Suppressor macrophage treated with lipopolysaccharide for 4 hours (primary cell): ENCODE measurements around the gene AUH.
A peak's percentile ranks its signal among the peaks of the same experiment; 100 is the strongest.
"Not testable (repeated sequence)": the region's sequence is repeated elsewhere in the genome, so short reads cannot be mapped to it uniquely, and the experiment has no call there.

Source experiments
- DNase-seq: peaks from one replicate; pipeline ENCODE4 v3.0.0-alpha.2; 2020

The AUH gene

DNA sequence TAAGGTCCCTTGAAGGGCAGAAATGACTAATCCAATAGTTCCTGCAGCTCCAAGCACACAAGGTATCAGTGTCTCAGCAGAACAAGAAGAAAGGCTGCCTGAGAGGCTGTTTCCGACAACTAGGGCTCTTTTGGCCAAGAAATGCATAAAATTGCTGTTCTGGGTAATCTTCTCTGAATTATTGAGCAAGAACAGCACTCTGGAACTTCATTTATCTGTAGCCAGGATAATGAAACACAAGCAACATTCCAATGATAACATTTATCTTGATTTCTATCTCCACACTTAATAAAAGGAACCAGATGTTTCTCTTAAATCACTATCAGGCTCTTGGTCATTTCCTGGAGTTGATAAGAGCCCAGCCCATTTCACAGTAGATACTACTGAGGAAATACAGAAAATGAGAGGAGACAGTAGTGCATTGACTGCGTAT is 17.0 kb upstream of the AUH start:
- no peak for DNase-seq

DNA sequence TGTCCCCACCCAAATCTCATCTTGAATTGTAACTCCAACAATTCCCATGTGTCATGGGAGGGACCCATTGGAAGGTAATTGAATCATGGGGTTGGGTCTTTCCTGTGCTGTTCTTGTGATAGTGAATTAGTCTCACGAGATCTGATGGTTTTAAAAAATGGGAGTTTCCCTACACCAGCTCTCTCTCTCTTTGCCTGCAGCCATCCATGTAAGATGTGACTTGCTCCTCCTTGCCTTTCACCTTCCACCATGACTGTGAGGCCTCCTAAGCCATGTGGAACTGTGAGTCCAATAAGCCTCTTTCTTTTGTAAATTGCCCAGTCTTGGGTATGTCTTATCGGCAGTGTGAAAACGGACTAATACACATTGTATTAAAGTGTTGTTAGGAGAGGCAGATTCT is 16.3 kb upstream of the AUH start:
- DNase-seq = not testable (repeated sequence)

DNA sequence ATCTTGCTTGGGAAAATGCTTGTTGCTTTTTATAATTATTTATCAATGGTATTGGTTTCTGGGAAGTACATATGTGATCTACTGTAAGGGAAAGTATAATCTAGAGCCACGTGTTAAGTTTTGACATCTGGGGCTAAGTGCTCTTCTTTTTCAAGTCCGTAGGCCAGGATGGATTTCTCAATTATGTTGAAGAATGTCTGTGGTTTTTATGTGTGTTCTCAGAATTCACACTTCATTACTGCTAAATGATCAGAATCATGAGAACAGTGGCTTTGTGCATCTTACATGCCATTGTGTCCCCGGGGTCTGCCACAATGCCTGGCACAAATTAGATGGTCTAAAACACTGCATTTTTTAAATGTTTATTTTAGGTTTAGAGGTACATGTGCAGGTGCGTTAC is 14.5 kb upstream of the AUH start:
- DNase-seq = no peak

DNA sequence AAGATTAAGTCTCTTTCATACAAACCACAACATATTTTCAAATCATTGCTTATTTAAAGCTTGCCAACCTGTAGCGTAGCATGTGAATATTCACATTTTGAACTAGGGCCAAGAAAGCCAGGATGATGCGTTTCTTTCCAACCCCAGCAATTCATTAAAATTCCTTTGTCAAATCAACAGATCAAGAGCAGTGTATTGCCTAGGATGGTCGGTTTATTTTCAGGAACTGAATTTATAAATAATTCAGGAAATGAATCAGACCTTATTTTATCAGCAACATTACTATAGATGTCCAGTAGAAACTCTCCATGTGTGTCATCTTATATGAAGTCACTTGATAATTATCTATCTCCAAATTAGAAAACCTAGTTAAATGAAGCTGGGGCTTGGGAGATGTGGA is 13.2 kb upstream of the AUH start:
- DNase-seq = peak; percentile 20

DNA sequence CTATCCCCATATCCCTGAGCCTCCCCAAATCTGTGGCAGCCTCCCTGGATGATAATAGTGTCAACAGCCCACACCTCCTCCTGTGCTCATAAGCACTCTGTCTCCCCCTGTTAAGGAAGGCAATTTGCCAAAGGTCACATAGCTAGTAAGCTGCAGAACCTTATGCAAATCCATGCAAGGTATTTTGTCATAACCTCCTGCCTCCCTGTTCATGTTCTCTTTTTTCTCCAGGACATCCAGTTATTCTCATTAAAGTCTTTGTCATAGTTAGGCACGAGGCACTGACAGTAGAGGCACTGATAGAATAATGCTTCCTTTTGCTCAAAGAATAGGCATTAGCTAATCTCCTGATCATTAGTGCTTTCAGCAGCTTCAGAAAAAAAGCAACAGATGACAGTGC is 10.2 kb upstream of the AUH start:
- DNase-seq = peak; percentile 48

DNA sequence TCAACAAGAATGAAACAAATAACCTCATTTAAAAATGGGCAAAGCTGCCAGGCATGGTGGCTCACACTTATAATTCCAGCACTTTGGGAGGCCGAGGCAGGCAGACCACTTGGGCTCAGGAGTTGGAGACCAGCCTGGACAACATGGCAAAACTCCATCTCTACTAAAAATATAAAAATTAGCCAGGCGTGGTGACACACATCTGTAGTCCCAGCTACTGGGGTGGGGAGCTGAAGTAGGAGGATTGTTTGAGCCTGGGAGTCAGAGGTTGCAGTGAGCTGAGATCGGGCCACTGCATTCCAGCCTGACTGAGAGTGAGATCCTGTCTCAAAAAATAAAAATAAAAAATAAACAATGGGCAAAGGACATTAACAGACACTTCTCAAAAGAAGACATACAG is 8.3 kb upstream of the AUH start:
- not testable (repeated sequence) for DNase-seq

DNA sequence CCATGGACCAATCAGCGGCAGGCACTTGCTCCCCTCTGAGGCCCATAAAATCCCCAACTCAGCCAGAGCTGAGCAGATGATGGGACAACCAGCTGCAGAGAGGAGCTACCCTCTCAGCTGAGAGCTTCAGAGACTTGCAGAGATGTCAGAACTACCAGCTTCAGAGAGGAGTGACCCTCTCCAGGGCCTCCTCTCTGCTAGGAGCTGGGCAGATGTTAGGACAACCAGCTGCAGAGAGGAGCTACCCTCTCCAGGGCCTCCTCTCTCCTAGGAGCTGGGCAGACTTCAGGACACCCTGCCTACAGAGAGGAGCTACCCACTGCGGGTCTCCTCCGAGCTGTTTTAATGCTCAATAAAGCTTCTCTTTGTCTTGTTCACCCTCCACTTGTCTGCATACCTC is 3.0 kb upstream of the AUH start:
- no peak for DNase-seq

DNA sequence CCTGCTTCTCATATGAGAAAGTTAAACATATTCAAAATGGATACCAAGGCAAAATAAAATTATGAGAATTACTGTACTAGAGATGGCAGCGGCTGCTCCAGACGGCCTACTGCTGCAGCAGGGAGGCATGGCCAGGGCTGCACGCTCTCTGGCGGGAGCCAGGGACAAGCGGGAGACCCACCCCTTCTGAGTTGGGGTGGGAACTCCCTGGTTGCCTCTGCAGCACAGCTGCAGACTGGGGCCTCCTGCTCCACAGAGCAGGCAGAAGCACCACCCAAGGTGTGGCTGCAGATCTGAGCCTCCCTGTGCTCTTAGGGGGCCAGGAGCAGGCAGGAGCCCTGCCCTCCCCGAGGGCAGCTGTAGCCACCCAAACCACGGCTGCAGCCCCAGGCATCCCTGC is 2.3 kb upstream of the AUH start:
- no peak for DNase-seq

DNA sequence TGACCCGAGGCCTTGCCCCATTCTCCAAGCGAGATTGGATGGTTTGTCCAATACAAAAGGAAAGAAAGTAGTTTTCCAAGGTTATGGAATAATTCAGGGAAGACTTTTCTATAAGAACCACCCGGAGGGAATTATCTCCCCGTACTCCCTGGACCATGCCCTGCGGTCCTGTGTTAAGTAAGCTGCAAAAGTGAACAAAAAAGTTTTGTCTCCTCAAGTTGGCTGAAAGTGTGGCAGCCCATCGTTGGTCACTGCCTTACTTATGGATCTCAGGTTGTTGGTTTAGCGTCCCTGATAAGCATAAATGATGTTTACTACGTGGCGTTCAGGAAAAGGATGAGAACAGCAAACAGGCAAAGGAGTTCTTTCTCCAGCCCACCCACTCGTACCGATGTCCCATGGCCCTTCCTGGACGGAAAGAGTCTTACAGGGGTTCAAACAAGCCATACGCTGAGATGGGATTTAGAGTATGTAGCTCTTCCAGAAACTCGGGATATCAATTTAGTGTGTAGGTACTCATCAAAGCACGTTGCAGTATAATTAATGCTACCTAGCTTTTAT is 413 bp upstream of the AUH start:
- DNase-seq = no peak

DNA sequence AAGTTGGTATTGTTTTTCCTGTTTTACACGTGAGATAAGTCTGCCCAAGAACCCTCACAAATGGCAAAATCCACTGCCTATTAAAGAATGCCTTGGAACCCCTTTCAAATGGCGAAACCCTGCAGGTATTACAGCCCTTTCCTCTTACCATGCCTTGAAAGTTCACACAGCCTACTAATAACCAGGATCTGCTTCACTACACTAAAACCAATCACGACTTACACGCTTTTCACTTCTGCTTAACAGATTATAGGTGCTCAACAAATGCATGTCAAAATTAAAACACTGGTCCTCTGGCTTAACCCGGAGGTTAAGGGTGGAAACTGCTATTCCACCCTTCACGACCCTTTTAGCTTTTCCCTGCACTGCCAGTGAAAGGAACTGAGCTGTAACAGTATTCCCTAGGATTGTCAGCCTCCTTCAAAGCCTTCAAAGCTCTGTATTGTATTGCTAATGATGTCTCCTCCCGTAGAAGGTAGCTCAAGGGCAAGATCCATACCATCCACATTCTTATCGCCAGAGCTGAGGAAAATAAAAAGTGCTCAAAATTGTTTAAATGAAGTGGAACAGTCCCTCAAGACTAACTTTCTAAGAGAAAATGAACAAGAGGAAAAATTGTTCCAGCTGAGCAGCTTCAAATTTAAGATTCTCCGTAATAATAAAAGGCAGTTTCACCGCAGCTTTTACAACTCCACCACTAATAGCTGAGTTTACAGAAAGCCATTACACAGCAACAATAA is 997 bp downstream of the AUH start:
- DNase-seq = no peak

DNA sequence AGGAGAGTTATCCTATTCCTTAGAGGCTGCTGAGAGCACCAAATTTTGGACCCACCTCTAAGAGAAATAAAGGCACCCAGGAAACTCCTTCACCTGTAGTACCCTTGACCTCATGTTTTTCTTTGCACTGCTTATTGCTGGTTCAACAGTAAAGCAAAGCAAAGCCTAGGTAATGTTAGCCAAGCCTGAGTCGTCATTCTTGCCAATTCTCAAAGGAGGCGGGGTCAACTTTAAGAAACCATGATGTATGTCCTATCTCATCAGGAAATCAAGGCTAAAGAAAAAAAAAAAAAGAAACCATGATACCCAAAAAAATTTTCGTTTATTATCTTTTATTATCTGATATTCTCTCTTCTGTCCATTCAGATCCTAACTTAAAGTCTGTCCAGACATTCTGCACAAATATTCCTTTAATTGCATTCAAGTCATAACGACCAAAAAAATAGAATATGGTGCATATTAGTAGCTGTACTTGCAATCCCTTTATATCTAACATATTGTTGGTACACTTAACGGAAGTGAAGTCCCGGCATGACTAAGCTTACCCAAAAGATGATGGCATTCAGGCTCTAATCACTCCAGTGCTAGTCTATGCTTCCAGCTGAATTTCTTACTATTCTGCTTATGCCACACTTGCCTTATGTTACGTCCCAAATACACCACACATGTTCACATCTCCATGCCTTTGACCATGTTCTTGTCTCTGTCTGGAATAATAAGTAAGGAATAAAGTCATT is 1.8 kb downstream of the AUH start:
- no peak for DNase-seq

DNA sequence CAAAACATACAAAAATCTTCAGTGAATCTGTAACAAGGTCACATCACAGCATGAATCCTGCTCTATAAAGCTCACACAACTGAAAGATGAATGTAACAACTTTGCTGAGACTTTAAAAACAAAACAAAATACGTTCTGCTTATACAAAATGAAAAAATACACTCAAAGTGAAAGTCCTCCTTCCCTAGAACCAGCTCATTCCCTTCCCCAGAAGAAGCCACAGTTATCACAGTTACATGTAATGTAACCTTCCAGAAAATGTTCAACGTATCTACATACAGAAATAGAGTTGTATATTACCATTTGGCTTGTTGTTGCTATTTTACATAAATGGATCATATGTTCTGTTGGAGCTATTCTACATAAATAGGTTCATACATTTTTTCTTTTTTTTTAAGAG is 2.6 kb downstream of the AUH start:
- DNase-seq = no peak

DNA sequence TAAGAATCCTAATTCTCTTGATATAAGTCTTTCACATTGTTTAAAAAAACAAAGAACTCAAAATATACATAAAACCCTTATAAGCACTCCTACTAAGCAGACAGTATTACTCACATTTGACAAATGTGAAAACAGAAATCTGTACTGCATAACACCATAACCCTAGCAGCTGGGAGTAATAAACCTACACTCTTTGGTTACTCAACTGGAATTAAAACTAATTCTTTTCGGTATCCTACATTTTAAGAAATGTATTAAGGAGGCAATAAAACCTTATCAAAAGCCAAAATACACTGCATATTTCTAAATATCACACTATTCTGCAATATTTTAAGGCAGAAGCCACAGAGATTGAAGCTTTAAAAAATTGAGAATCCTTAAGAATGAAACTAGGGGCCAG is 6.8 kb downstream of the AUH start:
- DNase-seq = no peak

DNA sequence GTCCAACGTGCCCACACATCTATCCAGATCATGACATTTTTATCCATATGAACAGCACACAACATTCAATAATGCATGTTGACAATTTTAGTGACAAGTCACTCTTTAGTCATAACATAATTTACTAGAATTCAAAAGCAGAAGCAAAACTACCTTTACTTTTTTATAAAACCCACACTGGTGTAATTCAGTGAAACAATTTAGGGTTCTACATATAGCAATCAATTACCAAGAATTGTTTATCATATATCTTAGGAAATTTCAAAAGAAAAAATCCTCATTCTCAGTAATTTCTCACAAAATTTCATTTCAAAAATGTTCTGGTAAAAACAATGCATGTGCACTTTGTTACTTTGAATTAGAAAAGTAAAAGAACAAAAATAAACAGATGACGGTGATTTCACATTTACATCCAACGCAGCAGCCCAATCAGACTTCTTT is 12.6 kb downstream of the AUH start:
- DNase-seq = no peak

DNA sequence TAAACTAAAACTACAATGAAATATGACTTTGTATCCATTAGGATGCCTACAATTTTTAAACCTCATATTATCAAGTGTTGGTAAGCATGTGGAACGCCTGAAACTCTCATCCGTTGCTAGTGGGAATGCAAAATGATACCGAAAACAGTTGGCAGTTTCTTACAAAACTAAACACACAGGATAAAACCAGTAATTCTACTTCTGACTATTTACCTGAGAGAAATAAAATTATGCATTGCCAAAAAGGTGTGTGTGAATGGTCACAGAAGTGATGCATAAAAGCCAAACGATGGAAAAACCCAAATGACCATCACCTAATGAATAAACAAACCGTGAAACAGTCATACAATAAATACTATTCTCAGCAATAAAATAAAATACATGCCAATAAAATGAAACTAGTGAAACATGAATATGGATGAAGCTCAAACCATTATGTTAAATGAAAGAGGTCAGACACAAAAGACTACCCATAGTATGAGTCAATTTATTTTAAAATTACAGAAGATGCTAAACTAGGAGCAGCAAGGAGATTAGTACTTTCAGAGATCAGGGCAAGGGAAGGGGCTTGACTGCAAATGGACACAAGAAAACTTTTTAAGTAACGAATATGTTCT is 13.4 kb downstream of the AUH start:
- DNase-seq = no peak

DNA sequence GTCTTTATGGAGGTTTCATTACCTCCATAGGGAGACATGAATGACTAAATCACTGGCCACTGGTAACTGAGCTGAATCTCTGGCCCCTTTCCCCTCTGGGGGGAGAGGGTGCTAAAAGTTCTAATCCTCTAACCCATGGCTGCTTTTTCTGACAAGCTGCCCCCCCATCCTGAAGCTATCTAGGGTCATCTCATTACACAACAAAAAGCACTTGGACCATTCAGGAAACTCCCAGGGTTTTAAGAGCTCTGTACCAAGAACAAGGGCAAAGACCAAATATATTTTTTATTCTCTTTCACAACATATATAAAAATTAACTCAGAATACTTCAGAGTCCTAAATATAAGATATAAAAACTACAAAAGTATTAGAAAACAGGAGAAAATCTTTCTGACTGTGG is 14.3 kb downstream of the AUH start:
- DNase-seq = no peak

DNA sequence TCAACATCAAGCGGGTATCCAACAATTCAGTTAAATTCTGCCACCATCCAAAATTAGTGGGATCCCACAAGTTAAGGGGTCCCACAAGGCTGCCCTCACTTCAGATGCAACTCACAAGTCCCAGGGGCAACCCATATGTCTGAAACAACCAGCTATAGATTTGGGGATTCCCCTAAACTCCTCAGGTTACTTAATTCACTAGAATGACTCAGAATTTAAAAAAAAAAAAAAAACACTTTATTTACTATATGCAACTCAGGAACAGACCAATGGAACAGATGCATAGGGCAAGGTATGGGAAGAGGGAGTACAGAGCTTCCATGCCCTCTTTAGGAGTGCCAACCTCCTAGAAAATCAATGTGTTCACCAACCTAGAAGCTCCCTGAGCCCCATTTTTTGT is 15.1 kb downstream of the AUH start:
- peak; percentile 27 for DNase-seq

DNA sequence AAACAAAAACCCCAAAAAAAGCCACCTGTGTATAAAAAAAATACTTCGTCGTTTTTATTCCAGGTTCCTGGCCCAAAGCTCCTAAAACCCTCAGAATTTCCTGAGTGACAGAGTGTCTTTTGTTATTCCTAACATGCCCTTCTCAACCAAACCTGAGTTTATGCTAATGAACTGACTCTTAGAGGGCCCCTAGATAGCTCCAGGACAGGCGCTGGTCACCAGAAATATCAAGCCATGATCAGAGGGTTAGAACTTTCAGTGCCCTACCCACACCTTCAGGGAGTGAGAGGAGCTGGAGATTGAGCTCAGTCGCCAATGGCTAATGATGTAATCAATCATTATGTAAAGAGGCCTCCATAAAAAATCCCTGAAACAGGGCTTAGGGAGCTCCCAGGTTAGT is 15.7 kb downstream of the AUH start:
- no peak for DNase-seq

DNA sequence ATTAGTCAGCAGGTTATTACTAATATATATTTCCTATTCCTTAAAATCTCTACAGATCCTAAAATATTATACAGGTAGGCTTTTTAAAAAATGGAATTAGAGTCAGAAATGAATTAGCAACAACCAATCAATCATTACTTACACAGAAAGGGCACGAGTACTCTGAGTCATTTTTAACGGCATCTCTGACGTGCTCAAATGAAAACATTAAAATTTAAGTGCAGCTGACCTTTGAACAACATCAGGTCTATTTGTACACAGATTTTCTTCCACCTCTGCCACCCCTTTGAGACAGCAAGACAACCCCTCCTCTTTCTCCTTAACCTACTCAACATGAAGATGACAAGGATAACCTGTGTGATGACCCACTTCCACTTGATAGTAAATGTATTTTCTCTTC is 19.1 kb downstream of the AUH start:
- no peak for DNase-seq

DNA sequence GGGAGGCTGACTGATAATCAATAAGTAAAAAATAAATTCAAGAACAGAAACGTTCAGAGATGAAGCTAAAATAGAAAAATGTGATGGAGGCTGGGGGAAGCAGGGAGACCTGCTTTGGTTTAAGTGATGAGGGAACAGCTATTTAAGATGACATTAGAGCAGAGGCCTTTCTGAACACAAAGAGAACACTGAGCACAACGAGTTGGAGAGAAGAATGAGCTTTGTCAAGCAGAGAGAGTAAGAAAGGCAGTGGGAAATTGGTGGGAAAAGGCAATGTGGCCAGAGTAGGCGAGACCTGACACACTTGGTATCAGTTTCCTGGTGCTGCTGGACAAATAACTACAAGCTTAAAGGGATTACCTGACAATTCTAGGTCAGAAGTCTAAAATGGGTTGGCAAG is 20.0 kb downstream of the AUH start:
- no peak for DNase-seq

DNA sequence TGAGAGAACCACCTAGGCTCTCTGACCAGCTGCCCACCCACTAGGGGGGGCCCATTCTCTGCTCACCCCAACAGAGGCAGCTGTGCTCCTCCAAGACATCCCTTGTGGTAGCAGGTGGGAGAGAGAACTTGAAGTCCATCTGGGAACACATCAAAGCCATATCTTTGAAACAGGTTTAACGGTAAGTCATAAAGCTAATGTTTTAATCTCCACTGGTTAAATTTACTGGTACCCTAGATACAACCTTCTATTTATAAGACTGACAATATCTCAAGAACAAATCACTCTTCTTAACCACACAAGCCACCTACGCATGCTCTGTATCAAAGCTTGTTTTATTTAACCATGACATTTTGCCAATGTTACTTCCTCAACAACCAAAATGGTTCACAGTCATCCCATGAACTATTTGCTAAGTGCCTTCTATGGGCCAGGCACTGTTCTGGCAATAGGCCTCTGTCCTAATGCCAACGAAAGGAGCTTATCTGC is 20.4 kb downstream of the AUH start:
- DNase-seq = no peak

DNA sequence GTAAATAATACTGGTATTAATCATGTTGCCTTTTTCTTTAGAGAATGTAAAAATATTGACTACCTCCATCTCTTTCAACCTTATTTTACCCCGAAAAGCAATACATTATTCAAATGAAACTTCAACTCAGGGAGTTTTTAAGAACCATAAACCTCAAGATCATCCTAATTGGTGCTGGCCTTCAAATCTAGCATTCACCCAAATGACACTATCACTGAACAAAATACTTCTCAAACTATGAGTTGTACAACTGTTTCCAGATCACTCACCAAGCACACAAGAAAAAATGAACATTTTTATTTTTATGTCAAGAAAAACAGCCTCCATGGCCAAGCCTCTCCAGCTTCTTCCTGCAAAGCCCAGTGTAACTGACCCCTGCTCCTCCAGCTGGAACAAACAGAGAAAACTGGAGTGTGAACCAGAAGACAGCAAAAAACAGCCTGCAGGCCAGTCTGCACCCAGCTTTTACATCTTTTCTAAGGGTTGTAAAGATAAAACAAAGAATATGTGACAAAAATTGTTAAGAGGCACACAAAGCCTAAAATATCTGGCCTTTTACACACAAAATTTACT is 21.2 kb downstream of the AUH start:
- no peak for DNase-seq

DNA sequence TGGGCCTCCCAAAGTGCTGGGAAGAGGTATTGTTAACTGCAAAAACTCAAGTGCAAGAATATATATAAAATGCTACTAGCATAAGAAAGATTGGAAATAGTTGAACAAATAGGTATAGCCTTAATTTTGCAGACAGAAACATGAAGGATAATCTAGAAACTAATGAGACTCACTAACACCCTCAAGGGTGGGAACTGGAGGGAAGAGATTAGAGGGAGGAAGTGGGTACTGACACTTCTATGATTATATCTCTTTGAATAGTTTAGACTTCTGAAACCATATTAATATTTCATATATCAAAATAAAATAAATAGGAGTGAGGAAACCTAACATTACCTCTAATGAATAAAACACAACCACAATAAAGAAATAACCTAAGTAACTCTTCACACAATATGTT is 23.0 kb downstream of the AUH start:
- DNase-seq = no peak
